NCI-H226 (cell line): Measurements from ENCODE around the gene ZFP36L1.

Experiments used
- DNase-seq: peaks from one replicate; pipeline ENCODE4 v3.0.0-alpha.2; 2015

The ZFP36L1 gene

GRCh38 chr14:68815298-68816182 is 22.7 kb upstream of the ZFP36L1 start:
- no peak for DNase-seq

GRCh38 chr14:68814539-68815297 is 21.9 kb upstream of the ZFP36L1 start:
- DNase-seq = no peak

- no peak for DNase-seq
These were observed 21.3 kb upstream of the ZFP36L1 start for GRCh38 chr14:68814238-68814538.

GRCh38 chr14:68813318-68813838 is 20.5 kb upstream of the ZFP36L1 start:
- no peak for DNase-seq

- DNase-seq = no peak
These were observed 18.3 kb upstream of the ZFP36L1 start for GRCh38 chr14:68811171-68811570.

GRCh38 chr14:68810173-68811153 is 17.6 kb upstream of the ZFP36L1 start:
- DNase-seq = no peak

- no peak for DNase-seq
These were observed 16.7 kb upstream of the ZFP36L1 start for GRCh38 chr14:68809524-68809923.

- no peak for DNase-seq
These were observed 16.0 kb upstream of the ZFP36L1 start for GRCh38 chr14:68808696-68809480.

- DNase-seq = no peak
These were observed 15.1 kb upstream of the ZFP36L1 start for GRCh38 chr14:68807987-68808386.

- peak; percentile 73 for DNase-seq
These were observed 14.3 kb upstream of the ZFP36L1 start for GRCh38 chr14:68807148-68807600.

GRCh38 chr14:68806526-68807147 is 13.8 kb upstream of the ZFP36L1 start:
- no peak for DNase-seq

GRCh38 chr14:68805414-68805813 is 12.5 kb upstream of the ZFP36L1 start:
- DNase-seq = no peak

GRCh38 chr14:68801631-68802030 is 8.8 kb upstream of the ZFP36L1 start:
- no peak for DNase-seq

- no peak for DNase-seq
These were observed 8.1 kb upstream of the ZFP36L1 start for GRCh38 chr14:68800953-68801352.

- DNase-seq = peak; percentile 22
These were observed 7.5 kb upstream of the ZFP36L1 start for GRCh38 chr14:68800390-68800789.

- DNase-seq = no peak
These were observed 5.8 kb upstream of the ZFP36L1 start for GRCh38 chr14:68798621-68799020.

- DNase-seq = no peak
These were observed 4.3 kb upstream of the ZFP36L1 start for GRCh38 chr14:68797121-68797670.

- no peak for DNase-seq
These were observed 3.7 kb upstream of the ZFP36L1 start for GRCh38 chr14:68796418-68797101.

- peak; percentile 75 for DNase-seq
These were observed 2.9 kb upstream of the ZFP36L1 start for GRCh38 chr14:68795597-68796417.
